ENCODE measurements around the gene DCAF10.

DNA sequence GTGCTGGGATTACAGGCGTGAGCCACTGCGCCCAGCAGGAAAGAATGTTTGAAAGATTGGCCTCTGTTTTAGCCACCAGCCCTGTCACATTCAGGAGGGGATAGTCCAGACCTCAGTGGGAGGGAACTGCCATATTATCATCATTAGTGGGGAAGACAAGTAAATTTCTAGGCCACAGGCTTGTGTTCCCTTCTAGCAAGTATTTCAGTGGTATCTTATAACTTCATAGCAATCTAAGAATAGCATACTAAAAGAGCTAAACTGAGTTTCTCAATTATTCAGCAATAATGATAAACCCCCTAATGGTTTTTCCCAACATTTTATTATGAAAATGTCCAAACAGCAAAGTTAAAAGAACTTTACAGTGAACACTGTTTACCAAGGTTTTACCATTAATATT, 73.4 kb downstream of the DCAF10 start:
- TF ChIP-seq, protein P1, sequence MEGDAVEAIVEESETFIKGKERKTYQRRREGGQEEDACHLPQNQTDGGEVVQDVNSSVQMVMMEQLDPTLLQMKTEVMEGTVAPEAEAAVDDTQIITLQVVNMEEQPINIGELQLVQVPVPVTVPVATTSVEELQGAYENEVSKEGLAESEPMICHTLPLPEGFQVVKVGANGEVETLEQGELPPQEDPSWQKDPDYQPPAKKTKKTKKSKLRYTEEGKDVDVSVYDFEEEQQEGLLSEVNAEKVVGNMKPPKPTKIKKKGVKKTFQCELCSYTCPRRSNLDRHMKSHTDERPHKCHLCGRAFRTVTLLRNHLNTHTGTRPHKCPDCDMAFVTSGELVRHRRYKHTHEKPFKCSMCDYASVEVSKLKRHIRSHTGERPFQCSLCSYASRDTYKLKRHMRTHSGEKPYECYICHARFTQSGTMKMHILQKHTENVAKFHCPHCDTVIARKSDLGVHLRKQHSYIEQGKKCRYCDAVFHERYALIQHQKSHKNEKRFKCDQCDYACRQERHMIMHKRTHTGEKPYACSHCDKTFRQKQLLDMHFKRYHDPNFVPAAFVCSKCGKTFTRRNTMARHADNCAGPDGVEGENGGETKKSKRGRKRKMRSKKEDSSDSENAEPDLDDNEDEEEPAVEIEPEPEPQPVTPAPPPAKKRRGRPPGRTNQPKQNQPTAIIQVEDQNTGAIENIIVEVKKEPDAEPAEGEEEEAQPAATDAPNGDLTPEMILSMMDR (conservative IDR thresholded peaks at IDR 0.05) = no peak
- no peak for TF ChIP-seq EZH2 (IDR thresholded peaks at IDR 0.05; ENCODE audit: low read depth)
